ENCODE results near the gene TAB2. TPM values are rescaled to one million over a fixed set of nuclear protein-coding genes. Genes with fewer than 3 reads are reported as not detected.

The TAB2 gene
- total and polyA plus RNA-seq, 2 donors (not counting 3 experiments of a cell fraction or from before 2014, with no cell fraction given) = 26.0 to 37.4 TPM

DNA sequence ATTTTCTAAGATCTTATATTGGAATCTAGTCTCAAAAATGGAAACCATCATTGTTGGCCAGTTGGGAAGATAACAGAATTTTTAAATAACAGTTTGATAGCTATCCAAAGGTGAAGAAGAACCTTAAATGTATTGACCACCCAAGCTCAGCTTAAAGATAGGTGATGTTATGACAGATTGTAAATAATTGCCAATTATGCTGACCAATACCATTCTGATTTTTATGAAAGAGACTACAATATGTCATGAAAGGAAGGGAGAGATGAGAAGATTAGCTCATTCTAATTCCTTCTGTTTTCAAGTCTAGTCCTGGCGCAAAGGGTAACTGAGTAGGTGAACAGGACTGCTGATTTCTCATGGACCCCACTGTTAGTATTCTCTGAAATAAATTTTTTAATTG lies 5.7 kb upstream of the TAB2 start:
- Histone ChIP-seq H3K27ac (ENCODE audit: insufficient read depth, low read depth, low read length) (no peak overlapping the region), H4K20me1 (replicated peaks; ENCODE audit: control insufficient read depth, extremely low read depth, insufficient read depth, low read length) (no peaks in the 10 kb centered on the region), H3K9me3 (replicated peaks; ENCODE audit: control insufficient read depth, insufficient read depth, low read length) (no peaks in the 10 kb centered on the region), H3K36me3 (ENCODE audit: control insufficient read depth in 2 of 2, extremely low read depth in 1 of 2, insufficient read depth in 2 of 2, low read length in 2 of 2) (no peaks in the 10 kb centered on the region), H2AFZ (ENCODE audit: low read depth, low read length) (no peak overlapping the region), H3K9me1 (replicated peaks; ENCODE audit: control insufficient read depth, extremely low read depth, insufficient read depth, low read length) (no peaks in the 10 kb centered on the region), H3K4me3 (replicated peaks in 1 of 3; ENCODE audit: insufficient read depth in 1 of 3, low read depth in 1 of 3, low read length in 3 of 3) (no peak overlapping the region), H3K4me1 (ENCODE audit: control insufficient read depth, extremely low read depth, insufficient read depth, low read length) (peaks cover 7% of the 10 kb centered on the region), H3K27me3 (ENCODE audit: control insufficient read depth in 2 of 2, insufficient read depth in 2 of 2, low read length in 2 of 2) (peaks cover 20 to 38% of the 10 kb centered on the region in 2 experiments), H3K9ac (replicated peaks; ENCODE audit: extremely low read depth, insufficient read depth, low read length) (no peak overlapping the region), H3K4me2 (ENCODE audit: insufficient read depth, low read length) (no peak overlapping the region), H3K79me2 (ENCODE audit: control insufficient read depth, insufficient read depth, low read length) (no peaks in the 10 kb centered on the region)
- dilution Hi-C loops (cut with MboI; ENCODE audit: extremely low pct_ligation_motif_present, low sequenced_read_pairs) = no loop called here
- BruUV-seq (replicated peaks) = no TSS peak
- ChIA-PET POLR2A (no interaction called here), CTCF (interaction anchor here (0.8 kb wide), 1 partner anchor 10 kb away, joined by 3 read pairs; no protein-coding TSS in a partner anchor)
- TF ChIP-seq GATA2 (IDR thresholded peaks at IDR 0.05; ENCODE audit: insufficient read depth, insufficient read length, low read depth, low read length) (no peak), MAX (IDR thresholded peaks at IDR 0.05; ENCODE audit: insufficient read depth, insufficient read length) (no peak), FOS (IDR thresholded peaks at IDR 0.05; ENCODE audit: borderline replicate concordance, insufficient read depth, low read length) (no peak), MYC (IDR thresholded peaks at IDR 0.05; ENCODE audit: low read depth, low read length) (no peak), POLR2A (IDR thresholded peaks at IDR 0.05; ENCODE audit: low read depth, low read length) (no peak), JUN (IDR thresholded peaks at IDR 0.05; ENCODE audit: borderline replicate concordance, insufficient read depth, insufficient read length, low read depth) (no peak), POLR2AphosphoS5 (IDR thresholded peaks at IDR 0.05; ENCODE audit: insufficient read depth, low read depth, low read length) (no peak), EZH2 (IDR thresholded peaks at IDR 0.05; ENCODE audit: borderline replicate concordance, low read depth, low read length, severe bottlenecking) (no peak)
- TF ChIP-seq, protein P1, sequence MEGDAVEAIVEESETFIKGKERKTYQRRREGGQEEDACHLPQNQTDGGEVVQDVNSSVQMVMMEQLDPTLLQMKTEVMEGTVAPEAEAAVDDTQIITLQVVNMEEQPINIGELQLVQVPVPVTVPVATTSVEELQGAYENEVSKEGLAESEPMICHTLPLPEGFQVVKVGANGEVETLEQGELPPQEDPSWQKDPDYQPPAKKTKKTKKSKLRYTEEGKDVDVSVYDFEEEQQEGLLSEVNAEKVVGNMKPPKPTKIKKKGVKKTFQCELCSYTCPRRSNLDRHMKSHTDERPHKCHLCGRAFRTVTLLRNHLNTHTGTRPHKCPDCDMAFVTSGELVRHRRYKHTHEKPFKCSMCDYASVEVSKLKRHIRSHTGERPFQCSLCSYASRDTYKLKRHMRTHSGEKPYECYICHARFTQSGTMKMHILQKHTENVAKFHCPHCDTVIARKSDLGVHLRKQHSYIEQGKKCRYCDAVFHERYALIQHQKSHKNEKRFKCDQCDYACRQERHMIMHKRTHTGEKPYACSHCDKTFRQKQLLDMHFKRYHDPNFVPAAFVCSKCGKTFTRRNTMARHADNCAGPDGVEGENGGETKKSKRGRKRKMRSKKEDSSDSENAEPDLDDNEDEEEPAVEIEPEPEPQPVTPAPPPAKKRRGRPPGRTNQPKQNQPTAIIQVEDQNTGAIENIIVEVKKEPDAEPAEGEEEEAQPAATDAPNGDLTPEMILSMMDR (IDR thresholded peaks at IDR 0.05; ENCODE audit: extremely low read depth in 1 of 2, insufficient read depth in 1 of 2, low read depth in 1 of 2, low read length in 2 of 2) = no peak
- no peak for DNase-seq (ENCODE audit: low read depth, low spot score)
- intact Hi-C loops (cut with micrococcal nuclease) = no loop called here
- no peak for FAIRE-seq

Data from endothelial cell of umbilical vein (primary cell).